ENCODE measurements around the gene HAUS3.
"Not testable (repeated sequence)": the region's sequence is repeated elsewhere in the genome, so short reads cannot be mapped to it uniquely, and the experiment has no call there.

The HAUS3 gene

GRCh38 chr4:2275546-2276251 lies 33.8 kb upstream of the HAUS3 start:
- DNase-seq (ENCODE audit: low read depth, low spot score), result no peak

- DNase-seq (ENCODE audit: low read depth, low spot score), result not testable (repeated sequence)
Observed at GRCh38 chr4:2275044-2275397, 33.1 kb upstream of the HAUS3 start.

GRCh38 chr4:2274320-2275043 lies 32.6 kb upstream of the HAUS3 start:
- no peak for DNase-seq (ENCODE audit: low read depth, low spot score)

GRCh38 chr4:2273657-2274319 lies 31.9 kb upstream of the HAUS3 start:
- DNase-seq (ENCODE audit: low read depth, low spot score), result no peak

GRCh38 chr4:2273221-2273620 lies 31.3 kb upstream of the HAUS3 start:
- no peak for DNase-seq (ENCODE audit: low read depth, low spot score)

- no peak for DNase-seq (ENCODE audit: low read depth, low spot score)
Observed at GRCh38 chr4:2272828-2273120, 30.9 kb upstream of the HAUS3 start.

GRCh38 chr4:2272026-2272827 lies 30.3 kb upstream of the HAUS3 start:
- DNase-seq (ENCODE audit: low read depth, low spot score), result no peak

GRCh38 chr4:2271279-2272025 lies 29.5 kb upstream of the HAUS3 start:
- no peak for DNase-seq (ENCODE audit: low read depth, low spot score)

- DNase-seq (ENCODE audit: low read depth, low spot score), result no peak
Observed at GRCh38 chr4:2270341-2271165, 28.6 kb upstream of the HAUS3 start.

GRCh38 chr4:2269618-2270163 lies 27.8 kb upstream of the HAUS3 start:
- no peak for DNase-seq (ENCODE audit: low read depth, low spot score)

GRCh38 chr4:2269206-2269531 lies 27.2 kb upstream of the HAUS3 start:
- DNase-seq (ENCODE audit: low read depth, low spot score), result no peak

GRCh38 chr4:2268357-2269205 lies 26.7 kb upstream of the HAUS3 start:
- no peak for DNase-seq (ENCODE audit: low read depth, low spot score)

- no peak for DNase-seq (ENCODE audit: low read depth, low spot score)
Observed at GRCh38 chr4:2267841-2268240, 25.9 kb upstream of the HAUS3 start.

GRCh38 chr4:2267320-2267811 lies 25.4 kb upstream of the HAUS3 start:
- no peak for DNase-seq (ENCODE audit: low read depth, low spot score)

GRCh38 chr4:2266821-2267220 lies 24.9 kb upstream of the HAUS3 start:
- DNase-seq (ENCODE audit: low read depth, low spot score), result no peak

GRCh38 chr4:2266181-2266580 lies 24.3 kb upstream of the HAUS3 start:
- DNase-seq (ENCODE audit: low read depth, low spot score), result no peak

- DNase-seq (ENCODE audit: low read depth, low spot score), result no peak
Observed at GRCh38 chr4:2265113-2266110, 23.5 kb upstream of the HAUS3 start.

GRCh38 chr4:2264481-2265041 lies 22.6 kb upstream of the HAUS3 start:
- no peak for DNase-seq (ENCODE audit: low read depth, low spot score)
